MCF 10A (cell line): ENCODE data around the gene LHFPL3. TPM values are rescaled to one million over a fixed set of nuclear protein-coding genes. Genes with fewer than 3 reads are reported as not detected.
A peak's percentile ranks its signal among the peaks of the same experiment; 100 is the strongest.

ENCODE experiments used
- BruUV-seq: library from RNA; stranded (reverse); fragments of 400-500 nt; replicated peaks from 2 replicates; lab custom pipeline; 2021; lab: Mats Ljungman, UMichigan
- CTCF ChIA-PET: fragments of 300-600 bp; sonication (Branson Sonifier 250); formaldehyde crosslinking; extraction: SDS; loops from one replicate; lab custom pipeline; 2021; ENCODE audit warnings: antibody characterized with exemption, inconsistent platforms; lab: Yijun Ruan, JAX
- POLR2A ChIA-PET: fragments of 300-600, 350-650 bp; sonication (Branson Sonifier 250); formaldehyde crosslinking; extraction: SDS; loops from one replicate; lab custom pipeline; 2020; ENCODE audit warnings: antibody characterized with exemption, inconsistent platforms; lab: Yijun Ruan, JAX
- DNase-seq: peaks from one replicate; pipeline ENCODE4 v3.0.0-alpha.2; 2018; ENCODE audit not compliant: unreplicated experiment
- H3K27ac Mint-ChIP-seq: one replicate; pipeline ENCODE4 v1.8.0; 2022; ENCODE audit warnings: mild to moderate bottlenecking, low read depth, mixed read lengths; ENCODE audit not compliant: unreplicated experiment
- H3K27me3 Mint-ChIP-seq: one replicate; pipeline ENCODE4 v1.8.0; 2022; ENCODE audit warnings: mixed read lengths; ENCODE audit not compliant: insufficient read depth, unreplicated experiment
- H3K36me3 Mint-ChIP-seq: one replicate; pipeline ENCODE4 v1.8.0; 2022; ENCODE audit warnings: mild to moderate bottlenecking, moderate library complexity, mixed read lengths; ENCODE audit not compliant: insufficient read depth, unreplicated experiment
- H3K4me1 Mint-ChIP-seq: one replicate; pipeline ENCODE4 v1.8.0; 2022; ENCODE audit warnings: mixed read lengths; ENCODE audit not compliant: insufficient read depth, unreplicated experiment
- H3K4me3 Mint-ChIP-seq: one replicate; pipeline ENCODE4 v1.8.0; 2022; ENCODE audit warnings: mild to moderate bottlenecking, moderate library complexity, mixed read lengths; ENCODE audit not compliant: unreplicated experiment
- H3K9me3 Mint-ChIP-seq: one replicate; pipeline ENCODE4 v1.8.0; 2022; ENCODE audit warnings: mixed read lengths; ENCODE audit not compliant: unreplicated experiment
- CTCF ChIP-seq: fragments of 200-600 bp; IDR thresholded peaks from one replicate; pipeline ENCODE4 v1.8.0; 2022; ENCODE audit warnings: antibody characterized with exemption, mild to moderate bottlenecking; ENCODE audit not compliant: unreplicated experiment
- intact Hi-C: fragments of 100-400 bp; cut with micrococcal nuclease; formaldehyde crosslinking; loops from 2 replicates; pipeline ENCODE4 v1.14.1; 2022
- total RNA-seq: library from RNA; stranded (reverse); gene quantifications from 2 replicates; pipeline ENCODE4 v1.2.3, GENCODE V29; 2022

LHFPL3 gene
- total RNA-seq, 1 experiment from 2014 or later: not detected

GRCh38 chr7:104848138-104848990 lies 520.0 kb downstream of the LHFPL3 start:
- Mint-ChIP-seq H3K36me3 (no peaks in the 10 kb centered on the region), H3K9me3 (no peaks in the 10 kb centered on the region), H3K4me3 (no peak overlapping the region), H3K27ac (no peak overlapping the region), H3K4me1 (no peaks in the 10 kb centered on the region), H3K27me3 (peaks cover 52% of the 10 kb centered on the region)
- CTCF ChIA-PET: interaction anchor here (0.5 to 5.5 kb wide), 68 partner anchors 9 to 1427 kb away, joined by 3 to 98 read pairs (median 4); no protein-coding TSS in a partner anchor
- POLR2A ChIA-PET: no interaction called here
- no TSS peak for BruUV-seq
- intact Hi-C loops: loop anchor here (1.0 kb wide), 2 partner anchors 205 to 617 kb away; no protein-coding TSS in a partner anchor
- TF ChIP-seq CTCF: peak; percentile 93
- peak; percentile 72 for DNase-seq

- POLR2A ChIA-PET: no interaction called here
- TF ChIP-seq CTCF: no peak
- Mint-ChIP-seq H3K4me3 (no peak overlapping the region), H3K27ac (no peak overlapping the region), H3K9me3 (no peaks in the 10 kb centered on the region), H3K4me1 (no peaks in the 10 kb centered on the region), H3K27me3 (peaks cover 32% of the 10 kb centered on the region), H3K36me3 (no peaks in the 10 kb centered on the region)
- CTCF ChIA-PET: no interaction called here
- BruUV-seq: no TSS peak
- no peak for DNase-seq
- intact Hi-C loops: no loop called here
These were observed 522.0 kb downstream of the LHFPL3 start for GRCh38 chr7:104850374-104850773.

GRCh38 chr7:104851268-104851667 lies 522.9 kb downstream of the LHFPL3 start:
- Mint-ChIP-seq H3K36me3 (no peaks in the 10 kb centered on the region), H3K27me3 (peaks cover 23% of the 10 kb centered on the region), H3K27ac (no peak overlapping the region), H3K4me1 (no peaks in the 10 kb centered on the region), H3K4me3 (no peak overlapping the region), H3K9me3 (no peaks in the 10 kb centered on the region)
- ChIA-PET CTCF (interaction anchor here (0.6 to 2.8 kb wide), 9 partner anchors 10 to 626 kb away, joined by 3 to 28 read pairs (median 4); no protein-coding TSS in a partner anchor), POLR2A (no interaction called here)
- no peak for TF ChIP-seq CTCF
- intact Hi-C loops: no loop called here
- BruUV-seq: no TSS peak
- DNase-seq: no peak

- Mint-ChIP-seq H3K4me1 (no peaks in the 10 kb centered on the region), H3K36me3 (no peaks in the 10 kb centered on the region), H3K27ac (no peak overlapping the region), H3K4me3 (no peak overlapping the region), H3K9me3 (no peaks in the 10 kb centered on the region), H3K27me3 (peaks cover 17% of the 10 kb centered on the region)
- intact Hi-C loops: no loop called here
- ChIA-PET POLR2A (no interaction called here), CTCF (interaction anchor here (0.7 to 2.8 kb wide), 12 partner anchors 9 to 1332 kb away, joined by 3 to 28 read pairs (median 4); no protein-coding TSS in a partner anchor)
- DNase-seq: no peak
- no TSS peak for BruUV-seq
- TF ChIP-seq CTCF: no peak
These were observed 524.0 kb downstream of the LHFPL3 start for GRCh38 chr7:104852386-104852785.
